K562 (cell line): ENCODE measurements around the gene POLR3C. TPM values are rescaled to one million over a fixed set of nuclear protein-coding genes. Genes with fewer than 3 reads are reported as not detected.
A peak's percentile ranks its signal among the peaks of the same experiment; 100 is the strongest.

ENCODE experiments used
- ARNT ChIP-seq, 2 experiments: fragments of 450-650 bp; IDR thresholded peaks; 2 replicates each; pipeline ENCODE4 v1.6.1; 2016; ENCODE audit warnings: mild to moderate bottlenecking in 1 of 2
- ASH1L ChIP-seq: fragments of 450-650 bp; IDR thresholded peaks from 2 replicates; pipeline ENCODE4 v1.6.1; 2018; ENCODE audit warnings: borderline replicate concordance, mild to moderate bottlenecking, low read depth; ENCODE audit not compliant: partially characterized antibody
- CBX5 ChIP-seq: IDR thresholded peaks from 2 replicates; pipeline ENCODE4 v1.6.1; 2014; ENCODE audit warnings: low read depth, borderline replicate concordance
- ETV1 ChIP-seq: fragments of 450-650 bp; conservative IDR thresholded peaks from 2 replicates; pipeline ENCODE4 v1.6.1; 2016; ENCODE audit warnings: missing genetic modification characterization, control low read depth, low read depth, missing compliant biosample characterization
- KLF13 ChIP-seq: fragments of 450-650 bp; IDR thresholded peaks from 2 replicates; pipeline ENCODE4 v1.6.1; 2016; ENCODE audit warnings: missing genetic modification characterization, low read depth, mild to moderate bottlenecking, missing compliant biosample characterization, moderate library complexity, borderline replicate concordance
- MAZ ChIP-seq, 2 experiments: fragments of 450-650 bp in 1 of 2; sonication (generic) in 1 of 2; formaldehyde crosslinking; IDR thresholded peaks in 1 of 2; conservative IDR thresholded peaks in 1 of 2; 2 replicates each; pipeline versions ENCODE4 v1.4.0 to v1.5.0; 2020; ENCODE audit warnings: mild to moderate bottlenecking in 1 of 2, missing genetic modification reagents in 1 of 2
- MCM3 ChIP-seq: fragments of 450-650 bp; IDR thresholded peaks from 2 replicates; pipeline ENCODE4 v1.6.1; 2016
- NCOR1 ChIP-seq: fragments of 450-650 bp; IDR thresholded peaks from 2 replicates; pipeline ENCODE4 v1.6.1; 2016; ENCODE audit warnings: mild to moderate bottlenecking, moderate library complexity
- RBM34 ChIP-seq: fragments of 200-400 bp; formaldehyde crosslinking; IDR thresholded peaks from 2 replicates; pipeline ENCODE4 v1.6.1; 2018; ENCODE audit warnings: low read length, borderline replicate concordance; ENCODE audit not compliant: insufficient read depth
- ZNF408 ChIP-seq: fragments of 250-450 bp; sonication (Bioruptor Pico); IDR thresholded peaks from 2 replicates; pipeline ENCODE4 v1.4.0; 2020; ENCODE audit warnings: low read depth, mild to moderate bottlenecking, moderate library complexity
- ZNF507 ChIP-seq: conservative IDR thresholded peaks from 2 replicates; pipeline ENCODE4 v1.6.1; 2017; ENCODE audit warnings: missing genetic modification characterization, missing compliant biosample characterization
- polyA plus RNA-seq, 8 experiments: library from polyadenylated mRNA; depleted of rRNA in 4 of 8; stranded (reverse) in 5 of 8; unstranded in 3 of 8; fragments of >200 nt; fragmentation: Nextera tagmentation in 2 of 8; fragmentation: Illumina TruSeq in 1 of 8; extraction: Ambion mirVana in 2 of 8; extraction: Trizol in 1 of 8; gene quantifications; 2 replicates each; pipeline versions ENCODE4 v1.2.1 to v1.2.3, GENCODE V29; 2011 to 2014; ENCODE audit warnings: inconsistent platforms in 1 of 8, missing spikeins in 1 of 8
- total RNA-seq, 7 experiments: library from RNA; depleted of rRNA in 6 of 7; stranded (reverse); fragments of >200 nt in 6 of 7; fragmentation: Illumina TruSeq in 2 of 7; extraction: Trizol in 2 of 7; gene quantifications; 2 replicates each; pipeline versions ENCODE4 v1.2.1 to v1.2.3, GENCODE V29; 2011 to 2021; ENCODE audit warnings: low replicate concordance in 1 of 7
- TF ChIP-seq, protein P1 (sequence below): fragments of 450-650 bp; IDR thresholded peaks from 2 replicates; pipeline ENCODE4 v1.7.0; 2016; ENCODE audit warnings: borderline replicate concordance
- TF ChIP-seq, protein P2 (sequence below): sonication (generic); formaldehyde crosslinking; IDR thresholded peaks from 2 replicates; pipeline ENCODE4 v1.8.0; 2022; ENCODE audit warnings: mild to moderate bottlenecking, missing genetic modification reagents
- TF ChIP-seq, protein P3 (sequence below): fragments of 150-350 bp; IDR thresholded peaks from 2 replicates; pipeline ENCODE4 v1.6.1; 2014; ENCODE audit warnings: low read depth, mild to moderate bottlenecking, low read length, borderline replicate concordance
- TF ChIP-seq, protein P4 (sequence below): fragments of 200-800 bp; sonication (Bioruptor generic); IDR thresholded peaks from 2 replicates; pipeline ENCODE4 v1.6.1; 2016; ENCODE audit warnings: missing genetic modification characterization, missing compliant biosample characterization

The POLR3C gene
- total and polyA plus RNA-seq, 9 of the 15 experiments (the other 6 are each of a cell fraction or from before 2014, with no cell fraction given): 19.7 to 64.1 (median 45.2) TPM

DNA sequence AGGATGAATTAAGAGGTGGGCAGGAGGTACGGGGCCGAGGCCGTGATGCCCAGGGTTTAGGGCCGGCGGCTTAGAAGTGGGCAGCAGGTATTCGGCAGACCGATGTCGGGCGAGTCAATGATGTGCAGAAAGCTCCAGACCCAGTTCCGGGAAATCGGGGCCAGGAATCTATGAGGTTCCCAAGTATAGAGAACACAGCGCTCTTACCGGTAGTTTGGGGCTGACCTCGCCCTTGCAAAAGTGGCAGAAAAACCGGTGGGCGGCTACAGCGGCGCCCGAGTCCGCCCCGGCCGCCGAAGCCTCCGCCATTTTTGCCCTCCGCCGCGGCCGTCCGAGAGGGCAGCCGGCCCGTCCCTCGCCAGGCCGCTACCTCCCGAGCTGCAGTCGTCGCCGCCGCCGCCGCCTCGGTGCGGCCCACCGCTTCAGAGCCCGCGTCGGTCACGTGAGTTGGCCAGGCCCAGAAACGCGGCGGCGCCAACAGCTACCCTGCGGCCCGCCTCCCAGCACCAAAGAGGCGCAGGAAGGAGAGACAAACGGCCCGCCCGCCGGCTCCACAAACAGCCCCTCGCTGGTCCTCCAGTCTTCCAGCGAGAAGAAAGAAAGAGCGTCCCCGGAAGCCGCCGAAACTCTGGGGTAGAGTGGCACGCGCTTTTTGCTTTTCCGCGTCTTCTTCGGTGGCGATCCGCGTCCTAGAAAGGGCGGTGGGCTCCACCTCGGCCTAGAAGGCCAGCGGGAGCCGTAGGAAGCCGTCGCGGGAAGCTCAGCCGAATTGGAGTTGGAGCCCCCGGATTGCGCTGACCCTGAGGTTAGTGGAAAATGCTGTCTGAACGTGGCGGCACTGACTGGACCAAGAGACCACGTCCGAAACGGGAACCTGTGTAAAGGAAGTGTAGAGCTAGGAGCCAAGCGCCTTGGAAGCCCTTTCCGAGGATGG, at the start of gene POLR3C, which contains the start of gene RNF115 (continued):
- TF ChIP-seq, protein P1, sequence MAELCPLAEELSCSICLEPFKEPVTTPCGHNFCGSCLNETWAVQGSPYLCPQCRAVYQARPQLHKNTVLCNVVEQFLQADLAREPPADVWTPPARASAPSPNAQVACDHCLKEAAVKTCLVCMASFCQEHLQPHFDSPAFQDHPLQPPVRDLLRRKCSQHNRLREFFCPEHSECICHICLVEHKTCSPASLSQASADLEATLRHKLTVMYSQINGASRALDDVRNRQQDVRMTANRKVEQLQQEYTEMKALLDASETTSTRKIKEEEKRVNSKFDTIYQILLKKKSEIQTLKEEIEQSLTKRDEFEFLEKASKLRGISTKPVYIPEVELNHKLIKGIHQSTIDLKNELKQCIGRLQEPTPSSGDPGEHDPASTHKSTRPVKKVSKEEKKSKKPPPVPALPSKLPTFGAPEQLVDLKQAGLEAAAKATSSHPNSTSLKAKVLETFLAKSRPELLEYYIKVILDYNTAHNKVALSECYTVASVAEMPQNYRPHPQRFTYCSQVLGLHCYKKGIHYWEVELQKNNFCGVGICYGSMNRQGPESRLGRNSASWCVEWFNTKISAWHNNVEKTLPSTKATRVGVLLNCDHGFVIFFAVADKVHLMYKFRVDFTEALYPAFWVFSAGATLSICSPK: no peak
- no peak; the same call in 1 of the 2 replicates for TF ChIP-seq KLF13 (tag)
- TF ChIP-seq, protein P2, sequence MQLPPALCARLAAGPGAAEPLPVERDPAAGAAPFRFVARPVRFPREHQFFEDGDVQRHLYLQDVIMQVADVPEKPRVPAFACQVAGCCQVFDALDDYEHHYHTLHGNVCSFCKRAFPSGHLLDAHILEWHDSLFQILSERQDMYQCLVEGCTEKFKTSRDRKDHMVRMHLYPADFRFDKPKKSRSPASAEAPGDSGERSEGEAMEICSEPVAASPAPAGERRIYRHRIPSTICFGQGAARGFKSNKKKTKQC (CRISPR knock-in tag): peak; percentile 18; the same call in 1 of the 2 replicates
- TF ChIP-seq RBM34: no peak
- peak; percentile 83 for TF ChIP-seq ETV1 (tag)
- TF ChIP-seq, protein P3, sequence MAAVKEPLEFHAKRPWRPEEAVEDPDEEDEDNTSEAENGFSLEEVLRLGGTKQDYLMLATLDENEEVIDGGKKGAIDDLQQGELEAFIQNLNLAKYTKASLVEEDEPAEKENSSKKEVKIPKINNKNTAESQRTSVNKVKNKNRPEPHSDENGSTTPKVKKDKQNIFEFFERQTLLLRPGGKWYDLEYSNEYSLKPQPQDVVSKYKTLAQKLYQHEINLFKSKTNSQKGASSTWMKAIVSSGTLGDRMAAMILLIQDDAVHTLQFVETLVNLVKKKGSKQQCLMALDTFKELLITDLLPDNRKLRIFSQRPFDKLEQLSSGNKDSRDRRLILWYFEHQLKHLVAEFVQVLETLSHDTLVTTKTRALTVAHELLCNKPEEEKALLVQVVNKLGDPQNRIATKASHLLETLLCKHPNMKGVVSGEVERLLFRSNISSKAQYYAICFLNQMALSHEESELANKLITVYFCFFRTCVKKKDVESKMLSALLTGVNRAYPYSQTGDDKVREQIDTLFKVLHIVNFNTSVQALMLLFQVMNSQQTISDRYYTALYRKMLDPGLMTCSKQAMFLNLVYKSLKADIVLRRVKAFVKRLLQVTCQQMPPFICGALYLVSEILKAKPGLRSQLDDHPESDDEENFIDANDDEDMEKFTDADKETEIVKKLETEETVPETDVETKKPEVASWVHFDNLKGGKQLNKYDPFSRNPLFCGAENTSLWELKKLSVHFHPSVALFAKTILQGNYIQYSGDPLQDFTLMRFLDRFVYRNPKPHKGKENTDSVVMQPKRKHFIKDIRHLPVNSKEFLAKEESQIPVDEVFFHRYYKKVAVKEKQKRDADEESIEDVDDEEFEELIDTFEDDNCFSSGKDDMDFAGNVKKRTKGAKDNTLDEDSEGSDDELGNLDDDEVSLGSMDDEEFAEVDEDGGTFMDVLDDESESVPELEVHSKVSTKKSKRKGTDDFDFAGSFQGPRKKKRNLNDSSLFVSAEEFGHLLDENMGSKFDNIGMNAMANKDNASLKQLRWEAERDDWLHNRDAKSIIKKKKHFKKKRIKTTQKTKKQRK: no peak
- no peak for TF ChIP-seq MCM3
- TF ChIP-seq MAZ (CRISPR knock-in tag; conservative IDR thresholded peaks at IDR 0.05 in 1 of 2, IDR thresholded peaks at IDR 0.05 in 1 of 2): peak; percentile 72 to 85
- peak; percentile 28 for TF ChIP-seq NCOR1
- TF ChIP-seq ARNT (IDR thresholded peaks at IDR 0.05): peak; percentile 41 to 65; a peak in 2 of 4 replicates
- no peak for TF ChIP-seq ZNF507 (tag)
- TF ChIP-seq ZNF408 (CRISPR knock-in tag): no peak
- TF ChIP-seq CBX5: no peak
- TF ChIP-seq, protein P4, sequence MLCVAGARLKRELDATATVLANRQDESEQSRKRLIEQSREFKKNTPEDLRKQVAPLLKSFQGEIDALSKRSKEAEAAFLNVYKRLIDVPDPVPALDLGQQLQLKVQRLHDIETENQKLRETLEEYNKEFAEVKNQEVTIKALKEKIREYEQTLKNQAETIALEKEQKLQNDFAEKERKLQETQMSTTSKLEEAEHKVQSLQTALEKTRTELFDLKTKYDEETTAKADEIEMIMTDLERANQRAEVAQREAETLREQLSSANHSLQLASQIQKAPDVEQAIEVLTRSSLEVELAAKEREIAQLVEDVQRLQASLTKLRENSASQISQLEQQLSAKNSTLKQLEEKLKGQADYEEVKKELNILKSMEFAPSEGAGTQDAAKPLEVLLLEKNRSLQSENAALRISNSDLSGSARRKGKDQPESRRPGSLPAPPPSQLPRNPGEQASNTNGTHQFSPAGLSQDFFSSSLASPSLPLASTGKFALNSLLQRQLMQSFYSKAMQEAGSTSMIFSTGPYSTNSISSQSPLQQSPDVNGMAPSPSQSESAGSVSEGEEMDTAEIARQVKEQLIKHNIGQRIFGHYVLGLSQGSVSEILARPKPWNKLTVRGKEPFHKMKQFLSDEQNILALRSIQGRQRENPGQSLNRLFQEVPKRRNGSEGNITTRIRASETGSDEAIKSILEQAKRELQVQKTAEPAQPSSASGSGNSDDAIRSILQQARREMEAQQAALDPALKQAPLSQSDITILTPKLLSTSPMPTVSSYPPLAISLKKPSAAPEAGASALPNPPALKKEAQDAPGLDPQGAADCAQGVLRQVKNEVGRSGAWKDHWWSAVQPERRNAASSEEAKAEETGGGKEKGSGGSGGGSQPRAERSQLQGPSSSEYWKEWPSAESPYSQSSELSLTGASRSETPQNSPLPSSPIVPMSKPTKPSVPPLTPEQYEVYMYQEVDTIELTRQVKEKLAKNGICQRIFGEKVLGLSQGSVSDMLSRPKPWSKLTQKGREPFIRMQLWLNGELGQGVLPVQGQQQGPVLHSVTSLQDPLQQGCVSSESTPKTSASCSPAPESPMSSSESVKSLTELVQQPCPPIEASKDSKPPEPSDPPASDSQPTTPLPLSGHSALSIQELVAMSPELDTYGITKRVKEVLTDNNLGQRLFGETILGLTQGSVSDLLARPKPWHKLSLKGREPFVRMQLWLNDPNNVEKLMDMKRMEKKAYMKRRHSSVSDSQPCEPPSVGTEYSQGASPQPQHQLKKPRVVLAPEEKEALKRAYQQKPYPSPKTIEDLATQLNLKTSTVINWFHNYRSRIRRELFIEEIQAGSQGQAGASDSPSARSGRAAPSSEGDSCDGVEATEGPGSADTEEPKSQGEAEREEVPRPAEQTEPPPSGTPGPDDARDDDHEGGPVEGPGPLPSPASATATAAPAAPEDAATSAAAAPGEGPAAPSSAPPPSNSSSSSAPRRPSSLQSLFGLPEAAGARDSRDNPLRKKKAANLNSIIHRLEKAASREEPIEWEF (CRISPR knock-in tag): no peak
- no peak for TF ChIP-seq ASH1L
